BLaER1 treated with 17β-estradiol and CSF1 and Interleukin-3, amounts not matched to agents 10 nM and 100 nM (cell line): Measurements from ENCODE around the gene TMPRSS9.
A peak's percentile ranks its signal among the peaks of the same experiment; 100 is the strongest.

Experiments
- H3K27ac ChIP-seq, 11 experiments: shearing (Covaris generic); formaldehyde crosslinking; 2 replicates each; pipeline ENCODE4 v1.8.1; 2022
- H3K27me3 ChIP-seq, 11 experiments: shearing (Covaris generic); formaldehyde crosslinking; 2 replicates each; pipeline ENCODE4 v1.8.1; 2022
- H3K36me3 ChIP-seq, 11 experiments: shearing (Covaris generic); formaldehyde crosslinking; 2 replicates each; pipeline ENCODE4 v1.8.1; 2022
- H3K4me1 ChIP-seq, 10 experiments: shearing (Covaris generic); formaldehyde crosslinking; 2 replicates each; pipeline ENCODE4 v1.8.1; 2022
- H3K4me2 ChIP-seq, 11 experiments: shearing (Covaris generic); formaldehyde crosslinking; 2 replicates each; pipeline ENCODE4 v1.8.1; 2022
- H3K4me3 ChIP-seq, 10 experiments: shearing (Covaris generic); formaldehyde crosslinking; 2 replicates each; pipeline ENCODE4 v1.8.1; 2022
- H3K9ac ChIP-seq, 11 experiments: shearing (Covaris generic); formaldehyde crosslinking; 2 replicates each; pipeline ENCODE4 v1.8.1; 2022
- H3K9me3 ChIP-seq, 11 experiments: shearing (Covaris generic); formaldehyde crosslinking; replicated peaks in 1 of 11; 2 replicates each; pipeline ENCODE4 v1.8.1; 2022
- H4K20me1 ChIP-seq, 11 experiments: shearing (Covaris generic); formaldehyde crosslinking; 2 replicates each; pipeline ENCODE4 v1.8.1; 2022
- Cebpa-rat ChIP-seq, 11 experiments: shearing (Covaris generic); IDR thresholded peaks; 2 replicates each; pipeline ENCODE4 v1.8.1; 2022

TMPRSS9 gene

GRCh38 chr19:2375353-2376121, 15.5 kb downstream of the TMPRSS9 start:
- H3K4me1 ChIP-seq: peaks cover 0 to 16% (median 8%) of the 10 kb centered on the region in 10 experiments; a peak in 15 of 20 replicates
- H4K20me1 ChIP-seq: no peaks in the 10 kb centered on the region
- peaks cover 27 to 44% (median 38%) of the 10 kb centered on the region in 11 experiments for H3K9me3 ChIP-seq
- TF ChIP-seq Cebpa-rat (IDR thresholded peaks at IDR 0.05): no peak
- H3K9ac ChIP-seq: no peak overlapping the region
- no peaks in the 10 kb centered on the region for H3K36me3 ChIP-seq
- no peak overlapping the region for H3K4me3 ChIP-seq
- H3K27ac ChIP-seq: no peak overlapping the region
- H3K4me2 ChIP-seq: peak overlapping the region in 5 of 11 experiments; percentile 8 to 39 (median 22); a peak in 5 of 22 replicates
- H3K27me3 ChIP-seq: no peaks in the 10 kb centered on the region

DNA sequence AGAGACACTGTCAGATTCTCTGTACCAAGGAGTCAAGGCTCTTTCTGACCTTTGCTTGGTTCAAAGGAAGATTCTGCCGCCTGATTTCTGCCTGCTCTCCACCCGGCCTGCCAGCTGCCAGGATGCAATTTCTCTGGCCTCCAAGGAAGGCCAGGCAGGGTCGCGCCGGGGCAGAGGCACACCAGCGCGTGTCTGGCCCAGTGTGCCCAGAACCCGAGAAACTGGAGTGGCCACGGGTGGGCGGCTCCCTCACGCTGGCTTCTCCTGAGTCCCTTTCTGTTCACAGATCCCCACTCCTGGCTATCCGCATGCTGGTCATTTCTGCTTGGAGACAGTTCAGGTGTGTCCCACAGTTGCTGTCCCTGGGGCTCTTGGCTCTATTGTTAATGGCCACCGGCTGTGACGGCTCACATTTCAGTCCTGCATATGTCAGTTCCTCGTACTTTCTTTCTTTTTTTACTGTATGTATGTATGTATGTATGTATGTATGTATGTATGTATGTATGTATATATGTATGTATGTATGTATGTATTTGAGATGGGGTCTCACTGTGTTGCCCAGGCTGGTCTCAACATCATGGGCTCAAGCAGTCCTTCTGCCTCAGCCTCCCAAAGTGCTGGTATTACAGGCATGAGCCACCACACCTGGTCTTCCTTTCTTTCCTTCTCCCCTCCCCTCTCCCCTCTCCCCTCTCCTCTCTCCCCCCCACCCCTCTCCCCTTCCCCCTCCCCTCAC, 16.9 kb downstream of the TMPRSS9 start:
- Histone ChIP-seq H3K27ac (no peak overlapping the region), H3K4me1 (peaks cover under 1 to 18% (median 8%) of the 10 kb centered on the region in 10 experiments; a peak in 17 of 20 replicates), H3K36me3 (no peaks in the 10 kb centered on the region), H3K9me3 (peaks cover 28 to 37% (median 34%) of the 10 kb centered on the region in 11 experiments), H3K4me2 (no peak overlapping the region), H4K20me1 (no peaks in the 10 kb centered on the region), H3K4me3 (no peak overlapping the region), H3K9ac (no peak overlapping the region), H3K27me3 (no peaks in the 10 kb centered on the region)
- no peak for TF ChIP-seq Cebpa-rat (IDR thresholded peaks at IDR 0.05)

- Histone ChIP-seq H3K4me1 (peaks cover 20 to 46% (median 30%) of the 10 kb centered on the region in 10 experiments), H3K9me3 (peaks cover 28 to 36% (median 34%) of the 10 kb centered on the region in 11 experiments), H3K36me3 (no peaks in the 10 kb centered on the region), H3K27ac (no peak overlapping the region), H4K20me1 (no peaks in the 10 kb centered on the region; a peak in 1 of 22 replicates), H3K27me3 (no peaks in the 10 kb centered on the region), H3K4me3 (no peak overlapping the region), H3K4me2 (no peak overlapping the region), H3K9ac (no peak overlapping the region)
- no peak for TF ChIP-seq Cebpa-rat (IDR thresholded peaks at IDR 0.05)
Measured at GRCh38 chr19:2380567-2380966, 20.5 kb downstream of the TMPRSS9 start.

- no peaks in the 10 kb centered on the region for H3K36me3 ChIP-seq
- H4K20me1 ChIP-seq: no peaks in the 10 kb centered on the region; a peak in 1 of 22 replicates
- H3K9me3 ChIP-seq: peaks cover 28 to 36% (median 34%) of the 10 kb centered on the region in 11 experiments
- no peak for TF ChIP-seq Cebpa-rat (IDR thresholded peaks at IDR 0.05)
- no peak overlapping the region for H3K4me3 ChIP-seq
- no peak overlapping the region for H3K9ac ChIP-seq
- no peaks in the 10 kb centered on the region for H3K27me3 ChIP-seq
- H3K4me2 ChIP-seq: peak overlapping the region in 6 of 11 experiments; percentile 18 to 30 (median 22); a peak in 6 of 22 replicates
- no peak overlapping the region for H3K27ac ChIP-seq
- H3K4me1 ChIP-seq: peaks cover 14 to 42% (median 27%) of the 10 kb centered on the region in 10 experiments
Measured at GRCh38 chr19:2381148-2381820, 21.2 kb downstream of the TMPRSS9 start.

DNA sequence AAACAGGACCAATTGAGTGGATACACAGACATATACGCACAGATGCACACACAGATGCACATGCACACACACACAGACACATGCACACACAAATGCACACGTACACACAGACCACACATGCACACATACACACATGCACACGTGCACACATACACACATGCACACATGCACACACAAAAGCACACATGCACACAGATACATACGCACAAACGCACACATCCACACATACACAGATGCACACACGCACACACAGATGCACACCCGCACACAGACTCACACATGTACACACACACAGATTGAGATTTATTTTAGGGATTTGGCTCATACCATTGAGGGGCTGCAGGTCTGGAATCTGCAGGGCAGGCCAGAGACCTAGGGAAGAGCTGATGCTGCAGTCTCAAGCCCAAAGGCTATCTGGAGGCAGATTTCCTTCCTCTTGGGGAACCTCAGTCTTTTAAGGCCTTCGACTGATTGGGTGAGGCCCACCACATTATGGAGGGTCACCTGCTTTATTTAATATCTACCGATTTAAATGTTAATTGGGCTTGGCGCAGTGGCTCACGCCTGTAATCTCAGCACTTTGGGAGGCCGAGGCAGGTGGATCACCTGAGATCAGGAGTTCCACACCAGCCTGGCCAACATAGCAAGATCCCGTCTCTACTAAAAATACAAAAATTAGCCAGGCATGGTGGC, 22.6 kb downstream of the TMPRSS9 start:
- H3K36me3 ChIP-seq: no peaks in the 10 kb centered on the region

DNA sequence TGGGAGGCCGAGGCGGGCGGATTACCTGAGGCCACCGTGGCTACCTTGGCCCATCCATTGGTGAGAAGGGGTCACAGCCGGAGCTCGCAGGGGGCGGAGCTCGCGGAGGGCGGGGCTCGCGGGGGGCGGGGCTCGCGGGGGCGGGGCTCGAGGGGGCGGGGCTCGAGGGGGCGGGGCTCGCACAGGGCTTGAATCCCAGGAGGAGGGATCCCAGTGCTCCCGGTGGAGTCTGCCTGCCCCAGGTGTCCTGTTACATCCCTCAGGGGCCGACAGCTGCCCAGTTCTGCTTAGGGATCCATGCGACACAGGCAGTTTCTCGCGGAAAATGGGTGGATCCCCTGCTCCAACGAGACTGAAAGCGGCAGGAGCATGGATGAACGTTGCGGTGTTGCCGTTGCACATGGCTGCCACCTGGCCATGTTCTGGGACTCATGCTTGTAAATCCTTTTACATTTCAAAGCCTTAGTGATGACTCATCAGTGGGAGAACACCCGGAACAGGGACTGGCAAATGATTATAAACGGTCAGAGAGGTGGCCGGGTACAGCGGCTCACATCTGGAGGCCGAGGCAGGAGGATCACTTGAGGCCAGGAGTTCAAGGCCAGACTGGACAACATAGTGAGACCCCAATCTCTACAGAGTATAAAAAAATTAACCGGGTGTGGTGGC, 25.1 kb downstream of the TMPRSS9 start:
- H3K36me3 ChIP-seq: no peaks in the 10 kb centered on the region
- H4K20me1 ChIP-seq: no peaks in the 10 kb centered on the region; a peak in 1 of 22 replicates
- no peak for TF ChIP-seq Cebpa-rat (IDR thresholded peaks at IDR 0.05)
- peaks cover 0 to 11% (median 0%) of the 10 kb centered on the region in 11 experiments; a peak in 1 of 22 replicates for H3K27me3 ChIP-seq
- H3K4me2 ChIP-seq: peak overlapping the region in 6 of 11 experiments; percentile 0 to 85 (median 38); a peak in 8 of 22 replicates
- no peak overlapping the region for H3K27ac ChIP-seq
- H3K4me3 ChIP-seq: no peak overlapping the region
- peaks cover 8 to 10% (median 10%) of the 10 kb centered on the region in 11 experiments for H3K9me3 ChIP-seq
- peaks cover 14 to 40% (median 27%) of the 10 kb centered on the region in 10 experiments for H3K4me1 ChIP-seq
- H3K9ac ChIP-seq: no peak overlapping the region

More for the DNA sequence above, 22.6 kb downstream of the TMPRSS9 start:
- no peak overlapping the region for H3K9ac ChIP-seq
- no peaks in the 10 kb centered on the region; a peak in 1 of 22 replicates for H4K20me1 ChIP-seq
- H3K27ac ChIP-seq: no peak overlapping the region
- TF ChIP-seq Cebpa-rat (IDR thresholded peaks at IDR 0.05): no peak
- H3K4me2 ChIP-seq: peak overlapping the region in 7 of 11 experiments; percentile 66 to 85 (median 79); a peak in 6 of 22 replicates
- peaks cover 28 to 35% (median 34%) of the 10 kb centered on the region in 11 experiments for H3K9me3 ChIP-seq
- peaks cover 14 to 40% (median 26%) of the 10 kb centered on the region in 10 experiments for H3K4me1 ChIP-seq
- H3K4me3 ChIP-seq: no peak overlapping the region
- 0 out of 22 replicates have a peak, but pooled peaks cover 0 to 3% (median 0%) of the 10 kb centered on the region in 11 experiments for H3K27me3 ChIP-seq

GRCh38 chr19:2387367-2388288, 27.6 kb downstream of the TMPRSS9 start:
- H3K4me1 ChIP-seq: peaks cover 19 to 37% (median 31%) of the 10 kb centered on the region in 10 experiments
- no peak for TF ChIP-seq Cebpa-rat (IDR thresholded peaks at IDR 0.05)
- H3K27me3 ChIP-seq: peaks cover 0 to 11% (median 0%) of the 10 kb centered on the region in 11 experiments; a peak in 1 of 22 replicates
- peak overlapping the region in 1 of 11 experiments; percentile 33; a peak in 1 of 22 replicates for H3K9ac ChIP-seq
- no peak overlapping the region for H3K27ac ChIP-seq
- no peaks in the 10 kb centered on the region for H3K36me3 ChIP-seq
- H3K4me2 ChIP-seq: 0 out of 22 replicates have a peak overlapping the region, but pooled peaks of 1 of the 11 experiments have one; percentile 3
- H4K20me1 ChIP-seq: no peaks in the 10 kb centered on the region; a peak in 1 of 22 replicates
- H3K4me3 ChIP-seq: no peak overlapping the region
- 0 out of 22 replicates have a peak, but pooled peaks cover 0 to under 1% (median 0%) of the 10 kb centered on the region in 11 experiments for H3K9me3 ChIP-seq
